Activated CD4-positive, alpha-beta T cell treated with anti-CD3 and anti-CD28 coated beads for 4 hours (primary cell): ENCODE data around the gene PTPRN2.
"Not testable (repeated sequence)": the region's sequence is repeated elsewhere in the genome, so short reads cannot be mapped to it uniquely, and the experiment has no call there.

ENCODE experiments used
- DNase-seq, 2 donors: peaks; one replicate each; pipeline ENCODE4 v3.0.0-alpha.2; 2020

Gene PTPRN2

GRCh38 chr7:157675427-157675927 is 912.1 kb downstream of the PTPRN2 start:
- no peak for DNase-seq

- DNase-seq = no peak
These were observed 912.8 kb downstream of the PTPRN2 start for GRCh38 chr7:157674715-157675426.

- no peak for DNase-seq
These were observed 913.5 kb downstream of the PTPRN2 start for GRCh38 chr7:157674027-157674714.

DNA sequence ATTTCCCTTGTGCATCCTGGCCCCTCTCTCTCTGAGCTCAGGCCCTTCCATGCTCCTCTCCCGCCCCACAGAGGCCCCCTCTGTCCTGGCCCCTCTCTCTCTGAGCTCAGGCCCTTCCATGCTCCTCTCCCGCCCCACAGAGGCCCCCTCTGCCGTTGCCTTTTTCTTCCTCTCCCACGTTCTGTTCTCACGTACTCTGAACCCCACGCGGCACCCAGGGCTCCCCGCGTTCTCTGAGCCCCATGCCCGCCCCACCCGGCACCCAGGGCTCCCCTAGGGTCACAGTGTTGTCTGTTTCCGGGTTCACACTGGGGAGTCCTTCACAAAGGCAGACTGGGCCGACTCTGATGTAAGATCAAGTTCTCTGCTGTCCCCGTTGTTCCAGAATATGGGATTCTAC is 914.0 kb downstream of the PTPRN2 start:
- no peak for DNase-seq

DNA sequence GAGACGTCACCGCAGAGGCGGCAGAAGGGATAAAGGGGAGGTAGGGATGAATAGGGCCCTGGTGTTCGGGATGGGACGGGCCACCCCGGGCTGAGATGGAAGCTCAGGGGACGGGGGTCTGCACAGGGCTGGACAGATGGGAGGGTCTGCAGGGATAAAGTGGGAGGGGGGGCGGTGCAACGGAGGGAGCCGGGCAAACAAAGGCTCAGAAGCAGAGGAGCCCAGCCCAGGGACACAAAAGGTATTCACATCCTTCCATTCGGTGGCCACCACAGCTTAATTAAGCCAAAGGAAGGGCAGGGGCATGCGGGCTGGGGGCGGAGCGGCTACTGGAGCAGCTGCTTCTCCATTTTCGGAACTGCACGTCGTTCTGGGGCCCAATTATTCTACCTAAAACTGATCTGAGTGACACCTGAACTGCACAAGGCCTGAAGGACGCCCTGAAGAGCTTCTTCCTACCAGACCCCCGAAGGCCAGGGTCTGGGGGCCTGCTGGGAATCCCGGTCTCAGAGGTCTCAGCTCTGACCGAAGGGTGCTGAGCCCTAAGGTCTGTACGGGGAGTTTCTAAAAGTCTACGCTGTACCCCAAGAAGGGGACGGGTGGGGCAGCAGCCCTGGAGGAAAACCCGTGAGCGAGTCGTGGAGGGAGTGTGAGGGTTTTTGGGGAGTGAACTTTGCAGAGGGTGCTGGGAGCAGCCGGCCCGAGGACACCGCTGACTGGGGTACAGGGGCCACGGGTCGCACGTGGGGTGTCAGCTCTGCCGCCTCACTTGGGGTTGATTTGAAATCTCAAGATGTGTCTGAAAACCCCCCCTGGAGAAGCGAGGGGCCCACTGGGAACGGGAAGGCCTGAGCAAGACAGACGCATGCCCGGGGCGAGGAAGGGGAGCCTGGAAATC is 916.0 kb downstream of the PTPRN2 start:
- no peak for DNase-seq

GRCh38 chr7:157670490-157671357 is 916.9 kb downstream of the PTPRN2 start:
- DNase-seq = no peak

GRCh38 chr7:157669768-157670351 is 917.8 kb downstream of the PTPRN2 start:
- DNase-seq = no peak

- DNase-seq = no peak
These were observed 918.5 kb downstream of the PTPRN2 start for GRCh38 chr7:157668884-157669767.

DNA sequence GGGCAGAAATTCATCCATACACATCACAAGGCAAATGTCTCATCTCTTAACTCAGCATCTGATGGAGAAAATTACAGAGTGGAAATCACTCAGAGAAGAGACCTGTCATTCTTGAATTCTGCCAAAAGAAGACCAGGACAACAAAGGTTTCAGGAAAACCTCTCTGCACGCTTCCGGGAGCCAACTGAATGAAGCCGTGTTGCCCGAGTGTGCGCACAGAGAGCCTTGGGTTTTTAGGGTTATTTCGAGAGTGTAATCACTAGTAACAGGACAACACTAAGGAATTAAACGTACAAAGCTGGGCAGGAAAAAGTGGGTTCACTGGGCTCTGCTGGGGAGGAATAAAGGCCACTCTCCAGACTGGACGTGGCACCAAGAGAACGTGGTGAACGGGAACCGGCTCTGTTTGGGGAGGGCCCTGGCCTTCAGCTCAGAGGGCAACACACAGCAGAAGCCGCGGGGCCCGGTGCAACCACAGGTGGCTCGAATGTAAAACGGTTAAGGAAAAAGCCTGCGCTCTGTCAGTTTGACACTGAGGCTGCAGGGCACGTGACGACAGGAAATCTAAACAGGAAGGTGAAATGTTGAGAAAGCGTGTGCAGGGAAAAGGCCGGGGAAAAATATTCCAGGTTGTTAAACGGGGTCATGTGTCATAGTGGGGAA is 919.3 kb downstream of the PTPRN2 start:
- DNase-seq = no peak

DNA sequence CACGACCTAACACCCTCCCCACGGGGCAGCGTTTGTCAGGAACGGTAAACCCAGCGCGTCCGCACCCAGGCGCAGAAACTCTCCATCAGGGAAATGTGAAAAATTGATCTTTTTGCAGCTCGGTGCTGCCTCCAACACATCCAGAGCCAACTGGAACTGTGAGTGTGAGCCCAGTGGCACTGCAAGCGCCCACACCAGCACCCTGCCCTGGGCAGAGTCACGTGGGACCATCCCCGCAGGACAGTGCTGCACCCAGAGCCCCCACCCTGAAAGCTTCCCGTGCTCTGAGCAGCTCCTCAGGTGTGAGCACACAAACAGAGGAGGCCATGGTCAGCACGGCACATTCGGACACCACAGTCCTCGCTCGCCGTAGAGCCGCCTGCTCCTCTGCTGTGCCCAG is 919.9 kb downstream of the PTPRN2 start:
- DNase-seq = no peak

DNA sequence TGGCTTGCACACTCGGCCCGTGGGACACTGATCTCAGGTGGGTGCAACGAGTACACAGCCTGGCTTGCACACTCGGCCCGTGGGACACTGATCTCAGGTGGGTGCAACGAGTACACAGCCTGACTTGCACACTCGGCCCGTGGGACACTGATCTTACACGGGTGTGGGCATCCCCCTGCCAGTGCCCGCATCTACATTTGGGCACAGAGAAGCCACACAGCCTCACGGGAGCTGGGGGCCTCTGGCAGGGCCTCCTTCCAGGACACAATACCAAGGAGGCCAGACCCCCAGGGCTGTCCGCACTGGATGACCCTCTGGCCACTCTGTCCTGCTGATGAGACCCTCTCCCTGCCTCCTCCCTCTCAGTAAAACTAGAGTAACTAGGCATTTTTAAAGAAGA is 920.4 kb downstream of the PTPRN2 start:
- no peak for DNase-seq

DNA sequence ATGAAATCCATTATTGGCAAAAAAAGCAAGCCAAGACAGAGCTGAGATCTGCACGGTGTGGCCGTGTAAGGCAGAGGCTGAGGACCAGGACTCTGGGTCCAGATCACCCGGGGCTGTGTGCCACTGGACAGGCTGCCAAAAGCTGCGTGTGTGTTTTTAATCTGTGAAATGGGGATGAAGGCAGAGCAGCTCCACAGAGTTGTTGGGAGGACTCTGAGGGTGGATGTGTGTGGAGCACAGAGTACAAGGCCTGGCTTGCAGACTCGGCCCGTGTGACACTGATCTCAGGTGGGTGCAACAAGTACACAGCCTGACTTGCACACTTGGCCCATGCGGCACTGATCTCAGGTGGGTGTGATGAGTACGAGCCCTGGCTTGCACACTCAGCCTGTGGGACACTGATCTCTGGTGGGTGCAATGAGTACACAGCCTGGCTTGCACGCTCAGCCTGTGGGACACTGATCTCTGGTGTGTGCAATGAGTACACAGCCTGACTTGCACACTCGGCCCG is 921.0 kb downstream of the PTPRN2 start:
- DNase-seq = no peak

- not testable (repeated sequence) for DNase-seq
These were observed 922.0 kb downstream of the PTPRN2 start for GRCh38 chr7:157665634-157665988.

- no peak for DNase-seq
These were observed 922.6 kb downstream of the PTPRN2 start for GRCh38 chr7:157664871-157665633.

DNA sequence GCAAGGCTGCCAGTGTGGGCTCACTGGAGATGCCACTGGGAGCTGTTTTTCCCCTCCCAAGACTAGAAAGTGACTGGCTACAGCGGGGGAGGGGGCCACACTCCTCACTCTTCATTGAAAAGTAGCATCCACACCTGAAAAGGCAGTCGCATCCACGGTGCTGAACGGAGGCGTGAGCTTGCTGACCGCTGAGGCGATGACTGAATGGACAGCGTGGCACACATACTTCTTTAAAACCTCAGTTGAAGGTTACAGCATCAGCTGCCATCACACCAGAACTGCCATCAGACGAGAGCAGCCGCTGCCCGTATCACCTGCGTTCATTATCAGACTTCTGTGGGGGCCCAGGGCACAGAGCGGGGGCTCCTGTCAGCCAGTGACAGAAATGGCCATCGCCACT is 923.6 kb downstream of the PTPRN2 start:
- DNase-seq = no peak

- DNase-seq = no peak
These were observed 924.5 kb downstream of the PTPRN2 start for GRCh38 chr7:157662981-157663716.

GRCh38 chr7:157662110-157662791 is 925.4 kb downstream of the PTPRN2 start:
- no peak for DNase-seq

DNA sequence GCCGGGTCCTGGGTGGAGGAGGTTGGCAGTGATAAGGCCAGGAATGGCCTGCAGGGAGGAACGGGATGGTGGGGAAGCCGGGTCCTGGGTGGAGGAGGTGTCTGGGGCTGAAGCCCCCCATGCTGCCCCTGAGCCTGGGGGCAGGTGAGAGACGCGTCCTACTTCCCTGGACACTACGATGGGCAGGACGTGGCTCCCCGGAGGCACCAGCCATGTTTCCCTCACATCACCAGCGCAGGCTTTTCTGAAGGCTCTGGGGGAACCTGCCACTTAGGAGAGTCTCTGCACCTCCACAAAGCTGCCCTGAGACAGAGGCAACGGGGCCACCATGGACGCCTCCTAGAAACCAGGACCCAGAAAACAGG is 926.0 kb downstream of the PTPRN2 start:
- no peak for DNase-seq
